MV-4-11 (cell line): ENCODE data around the gene PDLIM1.
A peak's percentile ranks its signal among the peaks of the same experiment; 100 is the strongest.

Experiments used
- DNase-seq: peaks from one replicate; lab custom pipeline; 2025; lab: John Stamatoyannopoulos, UW

PDLIM1 gene

GRCh38 chr10:95288303-95288702, 2.5 kb downstream of the PDLIM1 start:
- DNase-seq, result no peak

DNA sequence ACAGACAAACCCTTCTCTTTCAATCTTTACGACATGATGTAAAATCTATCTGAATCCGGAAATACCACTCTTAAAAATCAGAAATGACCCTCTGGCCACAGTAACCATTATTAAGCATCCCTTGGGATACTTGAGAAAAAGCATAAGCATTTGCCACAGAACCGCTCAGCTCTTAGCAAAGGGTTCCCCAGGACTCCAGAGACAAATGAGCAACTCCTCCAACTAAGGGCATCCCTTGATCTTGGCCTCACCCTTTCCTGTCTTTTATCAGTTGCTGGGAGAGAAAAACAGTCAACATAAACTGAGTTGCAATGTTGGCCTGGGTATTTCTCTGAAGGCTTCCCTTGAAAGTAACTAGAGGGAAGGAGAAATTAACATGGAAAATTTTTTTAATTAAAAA, 3.5 kb downstream of the PDLIM1 start:
- DNase-seq, result no peak

GRCh38 chr10:95286707-95287106, 4.1 kb downstream of the PDLIM1 start:
- no peak for DNase-seq

DNA sequence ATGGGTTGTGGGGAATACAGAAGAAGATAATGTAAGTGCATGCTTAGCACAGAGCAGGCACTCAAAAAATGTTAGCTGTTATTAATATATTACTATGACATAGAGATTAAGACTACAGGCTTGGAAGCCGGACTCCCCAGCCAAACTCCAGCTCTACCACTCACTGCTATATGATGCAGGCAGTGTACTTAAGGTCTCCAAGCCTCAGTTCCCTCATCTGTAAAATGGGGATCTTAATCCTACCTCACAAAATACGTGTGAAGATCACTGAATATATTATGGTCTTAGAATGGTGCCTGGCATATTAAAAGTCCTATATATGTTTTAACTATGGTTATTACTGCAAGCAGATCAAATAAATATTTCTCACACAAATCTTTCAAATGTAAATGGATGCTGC, 5.2 kb downstream of the PDLIM1 start:
- no peak for DNase-seq

GRCh38 chr10:95284807-95285206, 6.0 kb downstream of the PDLIM1 start:
- no peak for DNase-seq

GRCh38 chr10:95282107-95282506, 8.7 kb downstream of the PDLIM1 start:
- DNase-seq, result no peak

GRCh38 chr10:95281206-95281605, 9.6 kb downstream of the PDLIM1 start:
- DNase-seq, result no peak

DNA sequence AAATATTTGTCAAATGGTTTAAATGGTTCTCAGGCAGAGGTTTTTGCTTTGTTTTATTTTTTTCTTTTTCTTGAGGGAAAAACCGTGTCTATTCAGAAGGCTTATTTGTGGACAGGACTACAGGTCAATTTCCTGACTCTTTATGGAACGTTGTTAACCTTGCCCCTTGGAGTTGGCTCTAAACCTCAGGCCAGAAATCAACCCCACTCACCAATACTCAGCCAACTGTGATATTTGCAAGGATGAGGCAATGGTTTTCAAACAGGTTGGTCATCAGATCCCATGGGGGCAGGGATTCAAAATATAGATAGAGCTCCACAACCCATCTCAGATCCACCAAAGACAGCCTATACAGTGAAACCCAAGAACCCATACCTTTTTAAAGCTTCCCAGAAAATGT, 10.2 kb downstream of the PDLIM1 start:
- DNase-seq, result no peak

GRCh38 chr10:95279042-95279820, 11.6 kb downstream of the PDLIM1 start:
- no peak for DNase-seq

- DNase-seq, result no peak
Observed at GRCh38 chr10:95278061-95278988, 12.5 kb downstream of the PDLIM1 start.

DNA sequence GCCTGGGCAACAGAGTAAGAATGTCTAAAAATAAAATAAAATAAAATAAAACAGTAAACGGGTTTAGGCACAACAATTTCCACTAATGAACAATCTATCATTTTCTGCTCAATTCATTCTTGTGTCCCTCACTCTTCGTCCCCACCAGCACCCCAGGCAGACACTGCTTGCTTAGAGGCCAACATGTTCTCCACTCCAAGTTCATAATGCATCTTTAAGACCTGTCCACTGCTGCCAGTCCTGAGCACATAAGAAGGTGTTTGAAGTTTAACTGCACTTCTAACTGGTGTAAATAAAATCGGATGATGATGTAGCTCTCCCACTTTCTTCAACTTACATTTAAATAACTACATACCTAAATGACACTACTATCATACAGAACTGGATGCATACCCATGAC, 13.2 kb downstream of the PDLIM1 start:
- no peak for DNase-seq

- DNase-seq, result no peak
Observed at GRCh38 chr10:95277201-95277570, 13.6 kb downstream of the PDLIM1 start.

DNA sequence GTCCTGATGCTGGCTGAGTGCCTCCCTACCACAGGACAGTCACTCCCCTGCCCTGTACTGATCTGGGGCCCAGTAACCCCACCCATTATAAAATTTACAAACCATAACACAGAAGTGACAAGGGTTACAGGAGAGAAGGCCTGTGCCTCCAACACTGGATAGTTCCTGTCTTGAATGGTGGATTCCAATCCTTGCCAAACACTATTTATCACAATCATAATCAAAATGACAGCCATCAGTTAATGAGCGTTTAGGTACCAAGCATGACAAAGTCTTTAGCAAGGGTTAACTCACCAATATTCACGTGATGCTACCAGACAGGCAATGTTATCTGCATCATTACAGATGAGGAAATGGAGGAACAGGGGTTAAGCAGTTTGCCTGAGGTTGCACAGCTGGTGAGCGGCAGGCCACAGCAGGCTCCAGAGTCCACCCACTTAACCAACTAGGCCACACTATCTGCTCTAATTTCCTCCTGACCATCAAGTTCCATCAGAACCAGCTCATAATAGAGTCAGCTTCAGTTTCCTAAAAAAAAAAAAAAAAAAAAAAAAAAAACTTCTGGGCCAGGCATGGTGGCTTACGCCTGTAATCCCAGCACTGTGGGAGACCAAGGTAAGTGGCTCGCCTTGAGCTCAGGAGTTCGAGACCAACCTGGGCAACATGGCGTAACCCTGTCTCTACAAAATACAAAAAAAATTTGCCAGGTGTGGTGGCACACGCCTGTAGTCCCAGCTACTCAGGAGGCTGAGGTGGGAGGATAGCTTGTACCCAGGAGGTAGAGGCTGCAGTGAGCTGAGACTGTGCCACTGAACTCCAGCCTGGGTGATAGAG, 14.2 kb downstream of the PDLIM1 start:
- peak; percentile 85 for DNase-seq

- DNase-seq, result no peak
Observed at GRCh38 chr10:95275726-95276366, 15.0 kb downstream of the PDLIM1 start.

DNA sequence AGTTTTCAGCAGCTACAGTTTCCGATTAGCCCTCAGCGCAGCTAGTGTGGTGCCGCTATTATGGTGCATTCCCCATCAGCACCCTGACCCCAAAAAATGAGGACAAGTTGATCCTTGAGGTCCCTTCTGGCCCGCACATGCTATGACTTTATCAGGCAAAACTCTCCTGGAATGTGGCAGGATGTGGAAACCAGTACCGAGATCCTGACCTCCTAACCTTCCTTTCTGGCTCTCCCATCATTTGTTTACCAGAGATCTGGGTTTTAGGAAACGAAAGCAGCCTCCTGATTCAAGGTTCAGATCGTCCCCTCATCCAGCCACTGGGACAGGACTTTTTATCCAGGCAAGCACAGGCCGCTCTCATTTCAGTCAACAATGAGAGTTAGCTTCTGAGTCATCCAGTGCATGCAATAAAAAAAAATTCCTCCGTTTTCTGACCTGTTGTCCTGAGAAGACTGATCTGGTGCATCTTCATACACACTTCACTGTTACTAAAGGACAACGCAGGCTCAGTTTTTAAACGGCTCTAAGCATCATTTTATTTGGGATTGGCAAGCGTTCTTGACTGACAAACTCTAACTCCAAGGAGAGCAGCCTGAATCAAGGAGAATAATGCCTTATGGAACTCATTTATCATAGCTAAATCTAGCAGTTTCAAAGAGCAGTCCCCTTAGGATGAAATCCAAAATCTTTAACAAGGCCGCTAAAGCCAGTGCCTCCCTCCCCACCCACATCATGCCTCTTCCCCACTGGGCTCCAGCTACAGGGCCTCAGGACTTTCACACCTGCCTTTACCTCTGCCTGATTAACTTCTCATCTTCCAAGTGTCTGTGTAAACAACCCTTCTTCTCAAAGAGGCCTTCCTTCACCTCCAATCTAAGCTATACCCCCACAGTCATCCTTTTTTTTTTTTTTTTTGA, 17.1 kb downstream of the PDLIM1 start:
- peak; percentile 23 for DNase-seq

- no peak for DNase-seq
Observed at GRCh38 chr10:95268438-95268837, 22.4 kb downstream of the PDLIM1 start.

DNA sequence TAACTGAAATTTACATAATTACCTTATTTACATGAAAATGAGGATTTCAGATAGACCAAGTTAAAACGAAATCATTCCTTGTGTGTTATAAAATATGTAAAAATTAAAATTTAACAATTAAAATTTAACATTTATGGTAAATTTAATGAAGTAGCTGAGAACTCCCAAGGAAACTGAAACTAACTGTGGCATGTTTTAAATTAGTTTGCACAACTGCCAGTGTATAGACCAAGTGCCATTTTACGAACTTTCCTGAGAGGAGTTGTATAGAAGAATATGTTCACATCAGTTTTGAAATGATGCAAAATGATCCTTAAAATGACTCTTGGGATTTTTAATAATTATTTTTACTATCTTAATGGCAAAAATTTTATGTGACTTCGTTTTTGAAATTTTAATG, 23.6 kb downstream of the PDLIM1 start:
- DNase-seq, result peak; percentile 6

GRCh38 chr10:95266674-95267095, 24.1 kb downstream of the PDLIM1 start:
- peak; percentile 87 for DNase-seq

DNA sequence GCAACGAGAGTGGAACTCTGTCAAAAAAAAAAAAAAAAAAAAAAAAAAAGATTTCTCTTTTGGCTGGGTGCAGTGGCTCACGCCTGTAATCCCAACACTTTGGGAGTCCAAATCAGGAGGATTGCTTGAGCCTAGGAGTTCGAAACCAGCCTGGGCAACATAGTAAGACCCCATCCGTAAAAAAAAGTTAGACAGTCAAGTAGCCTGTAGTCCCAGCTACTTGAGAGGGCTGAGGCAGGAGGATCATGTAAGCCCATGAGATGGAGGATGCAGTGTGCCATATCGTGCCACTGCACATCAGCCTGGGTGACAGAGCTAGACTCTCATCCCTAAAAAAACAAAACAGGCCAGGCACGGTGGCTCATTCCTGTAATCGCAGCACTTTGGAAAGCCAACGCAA, 25.2 kb downstream of the PDLIM1 start:
- DNase-seq, result no peak

- DNase-seq, result no peak
Observed at GRCh38 chr10:95264227-95265051, 26.4 kb downstream of the PDLIM1 start.
